NCI-H1694 (cell line): ENCODE measurements around the gene LRRC63.
A peak's percentile ranks its signal among the peaks of the same experiment; 100 is the strongest.
"Not testable (repeated sequence)": the region's sequence is repeated elsewhere in the genome, so short reads cannot be mapped to it uniquely, and the experiment has no call there.

Source experiments
- DNase-seq: peaks from one replicate; lab custom pipeline; 2025; lab: John Stamatoyannopoulos, UW

The LRRC63 gene

DNA sequence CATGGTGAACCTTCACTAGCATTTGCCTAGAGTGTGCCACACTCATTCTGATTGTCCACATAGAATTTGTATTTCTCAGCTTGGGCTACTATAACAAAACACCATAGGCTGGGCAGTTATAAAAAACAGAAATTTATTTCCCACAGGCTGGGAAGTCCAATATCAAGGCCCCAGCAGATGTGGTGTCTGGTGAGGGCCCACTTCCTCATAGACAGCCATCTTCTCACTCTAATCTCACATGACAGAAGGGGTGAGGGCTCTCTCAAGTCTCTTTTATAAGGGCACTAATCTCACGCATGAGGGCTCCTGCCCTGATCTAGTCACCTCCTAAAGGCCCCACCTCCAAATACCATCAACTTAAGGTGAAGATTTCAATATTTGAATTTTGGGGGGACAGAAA is 53.6 kb downstream of the LRRC63 start:
- no peak for DNase-seq

DNA sequence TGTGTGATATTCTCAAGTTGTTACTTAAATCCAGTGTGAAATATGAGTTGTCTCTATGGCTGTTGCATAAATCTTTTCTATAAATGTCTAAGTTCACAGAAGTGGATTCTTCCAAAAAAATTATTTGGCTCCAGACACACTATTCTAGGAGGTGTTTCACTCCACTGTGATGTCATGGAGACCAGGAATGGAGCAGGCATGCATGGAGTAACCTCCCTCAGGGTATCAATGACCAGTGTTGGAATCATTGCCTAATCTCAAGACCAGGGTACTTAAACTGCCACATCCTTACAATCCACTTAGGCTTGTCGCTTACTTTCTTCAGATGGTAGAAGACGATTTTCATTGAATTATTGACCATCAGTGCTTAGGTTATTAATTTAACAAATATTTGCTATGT is 55.4 kb downstream of the LRRC63 start:
- no peak for DNase-seq

DNA sequence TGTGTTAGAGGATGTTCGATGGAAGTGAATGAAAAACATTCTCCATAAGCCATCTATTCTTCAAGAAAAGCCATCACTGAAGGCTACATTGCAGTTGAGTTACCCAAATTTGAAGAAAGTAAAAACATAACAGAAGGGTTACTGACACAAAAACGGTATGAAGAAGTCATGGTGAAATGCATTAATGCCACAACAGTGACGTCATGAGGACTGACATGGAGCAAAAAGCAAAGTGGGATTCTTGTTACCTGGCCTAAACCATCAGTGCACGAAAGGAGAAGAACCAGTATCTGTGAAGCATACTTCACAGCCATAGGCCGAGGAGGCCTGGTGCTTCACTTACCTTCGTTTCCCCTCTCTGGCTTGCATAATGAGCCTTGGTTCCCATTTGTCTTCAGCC is 58.7 kb downstream of the LRRC63 start:
- DNase-seq: no peak

DNA sequence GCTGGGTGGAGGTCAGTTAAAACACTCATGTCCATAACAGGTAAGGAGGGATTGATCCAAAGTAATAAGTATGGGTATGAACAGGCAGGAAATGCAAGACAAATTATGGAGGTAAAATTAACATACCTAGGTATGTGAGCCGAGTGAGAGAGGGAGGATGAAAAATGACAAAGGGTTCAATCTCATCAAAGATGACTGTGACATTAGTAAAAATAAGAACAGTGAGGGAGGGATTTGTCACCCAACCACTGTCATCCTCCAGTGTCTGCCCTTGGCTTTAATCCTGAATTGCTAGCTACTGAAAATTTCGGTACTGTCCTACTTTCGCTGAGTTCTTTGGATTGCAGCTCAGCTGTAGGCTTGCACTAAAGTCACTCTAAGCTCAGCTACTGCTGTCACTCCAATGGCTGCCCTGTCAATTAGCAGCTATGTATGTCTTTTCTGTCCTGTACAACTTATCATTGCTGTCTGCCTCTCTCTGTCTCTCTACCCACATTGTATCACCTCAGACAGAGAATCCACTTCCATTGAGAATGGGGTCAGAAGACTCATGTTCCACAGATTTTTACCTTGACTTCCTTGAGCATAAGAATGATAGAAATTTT is 62.5 kb downstream of the LRRC63 start:
- DNase-seq: no peak

DNA sequence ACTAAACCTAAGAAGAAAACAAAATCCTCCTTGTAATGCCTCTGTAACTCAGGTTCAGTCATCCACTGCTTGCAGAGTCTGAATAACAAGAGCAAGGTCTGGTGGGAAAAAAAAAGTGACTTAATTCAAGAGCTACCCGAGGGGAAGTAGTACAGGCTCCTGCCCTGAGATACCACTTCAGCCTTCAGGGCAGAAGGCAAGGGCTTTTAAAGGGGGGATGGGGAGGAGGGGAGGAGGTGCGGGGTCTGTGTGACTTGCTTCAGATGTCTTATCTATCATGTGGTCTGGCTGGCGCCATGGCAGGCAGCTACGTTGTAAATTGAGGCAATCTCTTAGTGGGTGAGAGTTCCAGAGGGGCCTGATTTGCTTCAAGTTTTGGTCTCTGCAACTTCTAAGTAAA is 66.7 kb downstream of the LRRC63 start:
- no peak for DNase-seq

DNA sequence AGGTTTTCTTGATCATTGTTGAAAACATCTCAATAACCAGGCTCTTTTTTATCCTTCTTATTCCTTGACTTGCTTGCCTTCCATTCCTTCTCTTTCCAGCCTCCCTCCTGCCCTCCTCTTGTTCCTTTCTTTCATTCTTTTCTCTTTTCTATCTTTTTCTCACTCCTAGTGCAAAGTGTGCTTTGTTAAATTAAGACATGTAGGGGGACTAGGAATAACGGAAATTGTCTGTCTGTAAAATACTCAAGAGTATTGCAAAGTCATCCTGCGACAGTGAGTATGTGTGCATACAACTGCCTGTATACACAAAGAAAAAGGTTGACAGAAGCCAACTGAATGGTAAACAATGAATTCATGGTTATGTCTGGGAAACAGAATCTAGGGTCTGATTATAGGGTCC is 70.1 kb downstream of the LRRC63 start:
- DNase-seq: no peak

DNA sequence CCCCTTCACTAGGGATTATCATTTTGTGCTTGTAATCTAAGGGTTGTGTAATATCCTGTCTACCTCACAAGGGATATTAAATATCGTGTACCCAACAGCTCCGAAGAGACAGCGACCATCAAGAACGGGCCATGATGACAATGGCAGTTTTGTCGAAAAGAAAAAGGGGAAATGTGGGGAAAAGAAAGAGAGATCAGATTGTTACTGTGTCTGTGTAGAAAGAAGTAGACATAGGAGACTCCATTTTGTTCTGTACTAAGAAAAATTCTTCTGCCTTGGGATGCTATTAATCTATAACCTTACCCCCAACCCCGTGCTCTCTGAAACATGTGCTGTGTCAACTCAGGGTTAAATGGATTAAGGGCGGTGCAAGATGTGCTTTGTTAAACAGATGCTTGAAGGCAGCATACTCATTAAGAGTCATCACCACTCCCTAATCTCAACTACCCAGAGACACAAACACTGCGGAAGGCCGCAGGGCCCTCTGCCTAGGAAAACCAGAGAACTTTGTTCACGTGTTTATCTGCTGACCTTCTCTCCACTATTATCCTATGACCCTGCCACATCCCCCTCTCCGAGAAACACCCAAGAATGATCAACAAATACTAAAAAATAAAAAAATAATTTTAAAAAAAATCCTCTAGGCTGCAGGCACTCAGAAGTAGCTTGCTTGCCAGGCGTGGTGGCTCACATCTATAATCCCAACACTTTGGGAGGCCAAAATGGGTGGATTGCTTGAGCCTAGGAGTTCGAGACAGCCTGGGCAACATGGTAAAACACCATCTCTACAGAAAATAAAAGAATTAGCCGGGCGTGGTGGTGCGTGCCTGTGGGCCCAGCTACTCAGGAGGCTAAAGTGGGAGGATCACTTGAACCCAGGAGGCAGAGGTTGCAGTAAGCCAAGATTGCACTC is 72.4 kb downstream of the LRRC63 start:
- not testable (repeated sequence) for DNase-seq

DNA sequence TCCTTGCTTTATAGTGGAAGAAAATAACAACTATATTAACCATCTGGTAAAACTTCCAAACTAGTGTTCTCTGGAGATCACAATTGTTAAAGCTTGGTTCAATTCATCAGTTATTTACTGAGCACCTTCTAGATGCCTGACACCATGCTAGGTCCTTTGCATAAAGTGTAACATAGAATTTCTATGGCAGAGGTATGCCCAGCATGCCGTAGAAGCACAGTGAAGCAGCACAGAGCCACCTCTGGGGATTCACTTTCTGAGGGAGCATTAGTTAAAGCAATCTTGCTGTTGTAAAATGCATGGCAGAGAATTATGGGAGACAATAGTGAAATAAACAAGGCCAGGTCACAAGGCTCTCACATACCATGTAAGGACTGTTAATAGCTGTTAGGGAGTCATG is 75.2 kb downstream of the LRRC63 start:
- DNase-seq: no peak

DNA sequence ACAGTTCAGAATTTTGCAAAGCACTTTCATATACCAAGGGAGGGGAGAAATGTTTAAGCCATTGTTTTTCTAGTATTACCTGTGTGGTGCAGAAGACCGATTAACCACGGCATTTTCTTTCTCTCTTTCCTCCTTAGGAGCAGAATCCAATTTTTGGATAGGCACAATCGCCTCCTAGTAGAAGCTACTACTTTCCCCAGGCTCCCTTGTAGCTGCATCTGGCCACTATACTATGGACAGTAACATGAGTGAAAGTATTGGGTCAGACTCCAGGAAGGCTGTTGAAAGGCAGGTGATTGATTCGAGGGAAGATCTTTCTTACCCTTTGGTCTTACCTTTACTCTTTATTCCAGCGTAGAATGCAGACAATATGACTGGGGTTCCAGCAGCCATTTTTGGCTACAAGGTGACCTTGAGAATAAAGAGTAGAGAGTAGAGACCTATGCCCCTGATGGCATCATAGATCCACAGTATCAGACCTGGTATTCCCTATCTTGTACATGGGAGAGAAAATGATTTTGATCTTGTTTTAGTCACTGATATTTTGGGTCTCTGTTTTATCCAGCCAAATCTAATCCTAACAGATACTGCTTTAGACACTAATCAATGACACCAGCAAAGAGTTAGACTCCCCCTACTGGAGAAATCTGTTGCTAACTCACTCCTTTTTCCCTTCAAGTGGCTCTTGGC is 77.0 kb downstream of the LRRC63 start:
- DNase-seq: peak; percentile 38

DNA sequence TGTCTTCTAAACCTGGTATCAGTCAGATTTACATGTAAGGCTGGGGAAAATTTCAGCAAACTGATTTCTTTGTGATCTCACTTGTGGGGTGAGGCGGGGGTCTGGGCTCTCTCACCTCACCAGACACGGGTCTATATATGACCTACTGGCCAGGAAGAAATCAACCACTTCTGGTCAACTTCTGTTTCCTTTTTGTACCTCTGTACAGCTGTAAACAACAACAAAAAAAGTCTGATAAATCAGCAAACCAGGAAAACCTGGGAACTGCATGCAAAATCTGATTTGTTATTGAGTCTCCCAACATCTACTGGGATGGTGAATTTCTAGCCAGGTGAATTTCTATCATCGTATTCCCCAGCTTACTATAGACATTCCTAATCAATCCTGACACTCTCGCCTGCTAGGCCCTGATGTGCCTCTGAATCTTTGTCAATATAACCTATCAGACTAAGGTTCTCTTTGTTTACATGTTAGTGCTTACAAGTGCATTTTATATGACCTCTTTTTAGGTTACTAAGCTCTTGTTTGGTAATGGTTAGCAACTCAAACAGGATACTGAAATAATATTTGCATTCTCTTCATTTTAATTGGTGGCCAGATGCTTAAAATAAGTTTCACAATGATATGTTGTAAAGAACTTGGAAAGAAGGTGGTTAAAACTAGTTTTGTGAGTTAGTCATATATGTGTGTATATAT is 77.7 kb downstream of the LRRC63 start:
- DNase-seq: no peak

DNA sequence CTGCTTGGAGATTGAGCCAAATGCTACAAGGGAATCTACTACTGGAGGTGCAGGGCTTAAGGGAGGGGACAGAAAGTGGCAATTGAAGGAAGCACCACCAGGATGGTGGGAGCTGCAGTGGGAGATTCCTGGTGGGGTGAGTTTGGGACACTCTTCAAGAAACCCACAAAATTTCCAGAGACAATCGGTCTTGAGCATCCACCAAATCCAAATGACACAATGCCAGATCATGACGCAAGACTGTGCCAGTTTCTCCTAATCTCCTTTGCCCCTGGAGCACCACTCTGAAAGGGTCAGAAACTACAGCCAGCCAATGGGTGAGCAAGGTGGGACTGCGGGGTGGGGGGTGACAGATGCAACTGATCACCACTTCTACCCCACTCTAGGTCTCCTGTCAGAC is 78.7 kb downstream of the LRRC63 start:
- no peak for DNase-seq

DNA sequence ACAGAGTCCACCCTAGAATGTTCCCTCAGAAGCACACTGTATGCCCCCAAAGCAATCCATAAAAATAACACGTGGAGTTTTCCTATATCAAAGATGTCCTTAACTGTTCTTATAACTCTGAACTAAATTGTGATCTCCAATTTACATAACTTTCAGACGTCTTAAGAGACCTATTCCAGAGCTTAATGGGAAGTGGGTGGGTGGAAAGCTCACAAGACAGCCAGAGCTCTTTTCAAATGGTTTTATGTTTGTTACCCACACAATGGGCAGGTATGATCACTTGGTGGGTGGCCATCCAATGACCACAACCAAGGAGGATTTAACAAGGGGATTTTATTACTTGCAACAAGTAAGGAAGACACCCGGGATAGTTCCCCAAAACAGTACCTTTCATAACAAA is 81.7 kb downstream of the LRRC63 start:
- DNase-seq: no peak

DNA sequence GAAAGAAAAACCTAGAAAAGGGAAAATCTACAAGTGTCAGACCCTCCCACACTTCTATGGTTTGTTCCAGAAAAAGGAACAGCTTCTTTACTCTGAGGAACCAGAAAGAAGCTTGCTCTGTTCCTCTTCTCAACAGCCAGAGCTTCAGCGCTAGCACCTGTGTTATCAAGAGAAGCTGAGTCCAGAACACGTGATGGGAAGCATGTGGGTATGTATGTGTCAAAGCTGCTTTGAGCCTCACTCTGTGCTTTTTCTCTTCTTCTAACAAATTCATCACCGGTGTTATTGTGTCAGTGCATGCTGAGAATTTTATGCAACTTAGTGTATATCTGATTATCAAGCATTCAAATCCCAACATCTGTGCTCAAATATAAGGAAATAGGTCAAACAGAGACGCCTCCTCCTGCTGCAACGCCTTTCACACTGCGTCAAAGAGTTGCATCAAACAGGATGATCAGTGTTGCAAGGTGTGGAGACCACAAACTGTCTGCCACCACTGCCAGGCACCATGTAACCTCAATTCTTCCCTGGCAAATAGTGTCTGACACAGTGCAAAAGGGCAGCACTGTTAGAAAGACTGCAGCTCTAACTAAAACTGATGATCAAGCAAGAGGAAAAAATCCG is 83.9 kb downstream of the LRRC63 start:
- no peak for DNase-seq

DNA sequence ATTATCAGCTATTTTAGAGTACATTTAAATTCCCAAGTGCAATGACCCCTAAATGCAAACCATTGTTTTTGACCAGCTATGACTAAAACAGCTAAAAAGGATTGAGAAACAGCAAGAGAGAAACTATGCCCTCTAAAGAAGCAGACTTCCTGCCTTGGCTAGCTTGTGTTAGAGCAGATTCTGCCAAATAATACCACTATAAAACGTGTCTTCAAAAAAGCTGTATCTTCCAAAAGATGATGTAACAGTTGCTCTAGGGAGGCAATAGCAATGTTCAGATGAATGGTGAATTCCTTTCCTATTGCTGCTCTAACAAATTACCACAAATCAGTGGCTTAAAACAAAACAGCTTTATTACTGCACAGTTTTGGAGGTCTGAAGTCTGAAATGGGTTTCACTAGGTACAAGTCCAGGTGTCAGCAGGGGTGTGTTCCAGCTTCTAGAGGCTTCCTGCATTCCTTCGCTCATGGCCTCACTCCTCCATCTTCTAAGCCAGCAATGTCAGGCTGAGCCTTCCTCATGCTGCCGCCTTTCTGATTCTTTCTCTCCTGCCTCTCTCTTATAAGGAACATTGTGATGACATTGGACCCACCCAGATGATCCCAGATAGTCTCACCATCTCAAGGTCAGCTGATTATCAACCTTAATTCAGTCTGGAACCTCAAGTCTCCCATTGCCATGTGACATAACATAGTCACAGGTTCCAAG is 84.5 kb downstream of the LRRC63 start:
- no peak for DNase-seq

DNA sequence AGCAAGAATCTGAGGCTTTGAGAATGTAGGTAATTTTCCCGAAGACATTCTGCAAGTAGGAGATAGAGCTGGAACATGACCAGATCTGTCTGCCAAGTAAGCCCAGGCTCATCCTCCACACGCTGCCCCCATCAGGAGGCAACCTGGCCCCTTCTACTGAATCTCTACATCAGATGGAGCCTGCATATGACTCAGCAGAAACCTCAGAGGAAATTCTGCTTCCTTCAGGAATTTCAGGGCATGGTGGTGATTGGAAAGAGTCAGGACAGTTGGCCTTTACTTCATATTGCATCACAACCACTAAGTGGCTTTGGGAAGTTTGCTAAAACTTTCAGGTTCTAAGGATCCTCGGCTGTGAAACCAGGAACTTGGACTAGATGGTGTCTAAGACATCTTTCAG is 85.2 kb downstream of the LRRC63 start:
- no peak for DNase-seq

DNA sequence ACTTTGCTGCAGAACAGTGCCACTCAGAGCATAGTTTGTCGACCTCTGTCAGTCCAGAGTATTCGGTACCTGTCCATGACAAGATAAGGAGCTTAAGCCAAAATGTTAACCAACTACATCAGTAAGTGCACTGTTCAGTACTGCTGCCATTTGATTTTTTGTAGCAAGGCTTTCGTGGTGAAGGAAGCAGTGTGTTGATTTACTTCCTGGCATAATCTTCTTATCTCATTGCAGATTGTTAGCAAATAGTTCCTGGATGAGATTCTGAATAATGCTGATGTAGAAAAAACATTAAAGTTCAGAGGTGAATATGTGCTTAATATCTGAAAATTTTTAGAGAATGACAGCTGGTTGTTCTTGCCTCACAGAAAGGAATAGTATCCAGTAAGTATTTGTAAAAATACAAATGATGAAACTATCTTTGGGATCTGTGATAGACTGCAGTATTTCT is 85.7 kb downstream of the LRRC63 start:
- DNase-seq: no peak

DNA sequence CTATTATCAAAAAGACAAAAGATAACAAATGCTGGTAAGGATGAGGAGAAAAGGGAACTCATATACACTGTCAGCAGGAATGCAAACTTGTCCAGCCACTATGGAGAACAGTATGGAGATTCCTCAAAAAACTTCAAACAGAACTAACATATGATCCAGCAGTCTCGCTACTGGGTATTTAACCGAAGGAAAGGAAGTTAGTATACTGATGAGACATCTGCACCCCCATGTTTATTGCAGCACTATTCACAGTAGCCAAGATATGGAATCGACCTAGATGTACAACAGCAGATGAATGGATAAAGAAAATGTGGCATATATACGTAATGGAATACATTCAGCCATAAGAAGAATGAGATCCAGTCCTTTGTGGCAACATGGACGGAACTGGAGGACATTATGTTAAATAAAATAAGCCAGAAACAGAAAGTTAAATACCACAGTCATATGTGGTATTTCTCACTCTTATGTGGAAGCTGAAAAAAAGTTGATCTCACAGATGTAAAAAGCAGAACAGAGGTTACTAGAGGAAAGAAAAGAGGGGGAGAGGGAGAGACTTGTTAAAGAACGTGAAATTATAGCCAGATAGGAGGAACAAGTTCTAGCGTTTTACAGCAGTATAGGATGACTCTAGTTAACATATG is 92.1 kb downstream of the LRRC63 start:
- DNase-seq: no peak

DNA sequence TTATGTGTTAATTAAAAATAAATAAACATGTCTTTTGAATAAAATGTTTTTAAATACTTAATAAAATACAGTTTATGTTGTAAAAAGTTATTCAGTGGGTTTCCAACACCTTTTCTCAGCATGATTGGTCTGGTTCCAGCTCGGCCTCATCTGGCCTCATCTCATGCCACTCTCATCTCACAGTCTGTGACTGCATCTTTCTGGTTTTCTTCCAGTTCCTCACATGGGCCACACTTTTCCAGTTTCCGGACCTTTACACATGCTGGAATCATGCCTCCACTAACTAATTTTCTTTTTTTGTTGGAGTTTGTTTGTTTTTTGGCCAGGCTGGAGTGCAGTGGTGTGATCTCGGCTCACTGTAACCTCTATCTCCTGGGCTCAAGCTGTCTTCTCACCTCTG is 92.8 kb downstream of the LRRC63 start:
- no peak for DNase-seq

DNA sequence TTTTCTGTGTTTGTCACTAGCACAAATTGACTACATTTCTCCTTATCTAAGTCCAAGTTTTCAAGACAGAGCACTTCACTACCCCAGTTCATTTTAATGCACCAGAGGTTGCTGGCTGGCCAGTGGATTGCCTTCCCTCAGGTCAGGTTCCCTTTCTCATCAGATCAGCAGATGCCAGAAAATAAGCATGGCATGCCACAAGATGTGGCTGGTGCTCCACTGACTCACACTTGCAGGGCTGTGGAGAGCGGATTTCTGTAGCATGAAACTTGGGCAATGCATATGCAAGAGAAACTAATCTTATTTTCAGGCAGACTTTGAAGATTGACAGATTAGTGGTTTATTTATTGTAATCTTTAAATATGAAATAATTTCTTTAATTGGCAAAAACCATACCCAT is 95.8 kb downstream of the LRRC63 start:
- DNase-seq: no peak

DNA sequence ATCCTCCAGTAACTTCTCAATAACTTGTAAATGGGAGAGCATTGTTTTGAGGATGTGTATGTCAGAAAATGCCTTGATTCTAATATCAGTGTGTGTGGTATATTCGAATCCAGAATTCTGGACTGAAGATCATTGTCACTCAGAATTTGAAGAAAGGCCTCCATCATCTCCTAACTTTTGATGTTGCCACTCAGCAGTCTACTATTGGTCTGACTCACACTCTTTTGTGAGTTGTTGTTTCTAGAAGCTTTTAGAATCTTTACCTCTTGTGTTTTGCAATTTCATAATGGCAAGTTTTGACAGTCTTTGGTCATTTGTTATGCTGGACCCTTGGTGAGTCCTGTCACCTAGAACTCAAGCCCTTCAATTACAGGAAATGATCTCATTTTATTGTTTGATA is 98.3 kb downstream of the LRRC63 start:
- no peak for DNase-seq

DNA sequence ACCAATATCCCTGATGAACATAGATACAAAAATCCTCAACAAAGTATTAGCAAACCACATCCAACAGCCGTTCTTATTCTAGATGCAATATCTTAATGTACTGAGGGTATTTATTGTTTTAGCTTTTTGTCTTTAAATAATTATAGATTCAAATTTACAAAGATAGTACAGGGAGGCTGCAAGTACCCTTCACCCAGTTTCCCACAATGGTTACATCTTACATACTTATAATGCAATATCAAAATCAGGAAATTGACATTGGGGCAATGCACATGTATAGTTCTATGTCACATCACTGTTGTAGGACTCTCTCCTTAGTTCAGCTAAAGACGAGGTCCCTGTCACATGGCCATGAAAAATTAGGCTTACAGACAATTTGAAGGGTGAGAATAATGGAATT is 99.5 kb downstream of the LRRC63 start:
- no peak for DNase-seq
